Fibroblast of skin of back (primary cell): ENCODE data around the gene CEP41.

ENCODE experiments used
- DNase-seq: peaks from one replicate; pipeline ENCODE4 v3.0.0-alpha.2; 2013

Gene CEP41

GRCh38 chr7:130367088-130367755 lies 73.6 kb downstream of the CEP41 start:
- no peak for DNase-seq

DNA sequence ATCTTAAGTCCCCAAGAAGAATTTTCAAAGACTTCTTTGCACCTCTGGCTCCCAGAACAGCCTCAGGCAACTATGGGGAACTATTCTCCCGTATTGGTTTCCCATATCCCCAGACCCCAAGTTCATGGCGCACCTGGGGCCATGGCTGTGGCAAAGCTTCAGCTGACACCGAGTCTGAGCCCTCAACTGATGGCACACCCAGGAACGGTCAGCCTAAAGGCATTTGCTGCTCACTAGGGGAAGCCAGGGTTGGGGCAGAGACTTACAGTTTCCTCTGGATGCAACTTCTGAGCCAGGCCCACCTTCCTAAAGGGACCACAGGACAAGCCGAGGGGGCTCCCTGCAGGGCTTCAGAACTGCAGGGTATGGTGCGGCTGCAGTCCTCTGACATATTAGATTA lies 74.3 kb downstream of the CEP41 start:
- peak; percentile 56 for DNase-seq

DNA sequence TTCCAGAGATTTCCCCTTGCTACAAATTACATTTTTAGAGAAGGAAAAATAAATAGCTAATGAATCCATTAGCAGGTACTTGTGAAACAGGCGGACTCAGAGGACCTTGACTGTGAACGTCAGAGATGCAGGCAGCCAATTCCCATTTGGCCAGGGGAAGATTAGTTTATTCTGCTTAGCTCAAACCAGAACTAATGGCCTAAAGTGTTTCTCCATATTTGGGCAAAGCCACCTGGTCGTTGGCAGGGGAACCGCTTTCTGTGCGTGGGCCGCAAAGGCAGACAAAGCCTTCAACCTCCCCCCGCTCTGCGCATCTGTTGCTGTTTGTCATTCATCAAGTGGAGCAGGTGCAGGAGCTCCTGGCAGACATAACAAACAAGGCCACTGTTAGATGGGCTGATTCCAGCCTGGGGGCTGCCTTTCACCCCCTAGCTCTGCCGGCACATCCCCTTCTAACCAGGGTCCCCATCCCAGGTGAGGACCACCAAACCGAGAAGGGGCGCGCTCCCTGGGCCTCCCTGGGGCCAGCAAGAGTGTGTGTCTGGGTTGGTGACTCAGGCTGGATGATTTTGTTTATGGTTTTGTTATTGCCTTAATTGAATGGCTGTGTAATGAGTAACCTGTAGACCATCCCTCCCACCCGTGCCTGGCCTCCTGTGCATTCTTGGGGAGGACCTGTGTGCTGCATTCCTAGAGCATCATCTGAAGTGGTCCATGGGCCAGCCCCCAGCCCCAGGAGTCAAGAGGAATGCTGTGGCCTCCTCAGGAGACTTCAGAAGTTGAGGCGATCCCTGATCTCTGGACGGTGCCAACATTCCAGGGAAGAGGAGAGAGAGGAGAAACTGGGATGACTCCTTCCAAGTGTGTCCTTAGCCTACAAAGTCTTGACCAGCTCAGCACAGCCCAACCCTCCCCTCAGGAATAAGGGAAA lies 75.0 kb downstream of the CEP41 start:
- DNase-seq: peak; percentile 81

GRCh38 chr7:130365088-130365487 lies 75.7 kb downstream of the CEP41 start:
- DNase-seq: no peak

DNA sequence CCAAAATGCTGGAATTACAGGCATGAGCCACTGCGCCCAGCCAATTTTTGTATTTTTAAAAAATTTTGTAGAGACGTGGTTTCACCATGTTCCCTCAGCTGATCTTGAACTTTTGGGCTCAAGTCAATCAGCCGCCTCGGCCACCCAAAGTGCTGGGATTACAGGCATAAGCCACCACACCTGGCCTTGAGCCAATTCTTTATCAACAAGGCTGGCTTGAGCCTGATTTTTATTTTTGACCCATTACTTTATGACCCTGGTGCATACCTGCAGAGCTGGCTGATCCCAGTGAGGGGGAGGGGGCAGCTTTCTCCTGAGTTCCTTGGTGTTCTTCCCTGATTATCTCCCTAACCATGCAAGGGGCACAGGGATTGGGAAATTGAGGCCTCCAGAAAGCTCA lies 76.4 kb downstream of the CEP41 start:
- DNase-seq: no peak

- DNase-seq: peak; percentile 99
Measured at GRCh38 chr7:130363026-130363847, 77.6 kb downstream of the CEP41 start.

GRCh38 chr7:130362251-130362816 lies 78.5 kb downstream of the CEP41 start:
- DNase-seq: no peak

DNA sequence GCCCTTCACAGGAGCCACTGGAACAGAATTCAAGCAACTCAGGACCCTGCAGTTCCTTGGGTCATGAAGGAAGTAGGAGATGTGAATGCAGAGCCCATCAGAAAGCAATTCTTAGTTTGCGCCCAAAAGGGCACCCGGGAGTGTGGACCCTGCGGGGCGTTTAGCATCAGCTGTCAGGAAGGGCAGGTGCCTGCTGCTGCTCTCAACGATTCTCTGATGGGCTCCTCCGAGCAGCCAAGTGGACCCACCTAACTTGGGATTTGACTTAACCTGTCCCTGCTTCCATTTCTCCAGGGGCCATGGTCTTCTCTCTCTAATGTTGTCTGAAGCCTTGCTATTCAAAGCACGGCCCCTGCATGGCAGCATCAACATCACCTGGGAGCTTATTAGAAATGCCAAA lies 79.1 kb downstream of the CEP41 start:
- DNase-seq: no peak

DNA sequence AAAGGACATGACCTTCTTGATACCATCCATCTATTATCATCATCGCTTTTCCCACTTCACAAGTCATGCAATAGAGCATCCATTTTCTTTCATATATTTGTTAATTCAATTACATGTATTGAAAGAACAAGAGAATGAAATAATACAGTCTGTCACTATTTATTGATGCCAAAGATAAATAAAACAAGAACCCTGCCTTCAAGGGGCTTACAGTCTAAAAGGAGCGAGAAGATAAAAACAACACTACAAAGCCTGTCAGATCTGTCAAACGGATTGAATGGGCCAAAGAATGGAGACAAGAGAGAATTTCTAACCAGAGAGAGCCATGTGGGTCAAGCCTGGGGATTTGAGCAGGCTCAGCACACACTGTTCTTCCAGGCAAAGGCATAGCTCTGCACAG lies 80.3 kb downstream of the CEP41 start:
- no peak for DNase-seq

- DNase-seq: no peak
Measured at GRCh38 chr7:130359276-130359857, 81.4 kb downstream of the CEP41 start.

DNA sequence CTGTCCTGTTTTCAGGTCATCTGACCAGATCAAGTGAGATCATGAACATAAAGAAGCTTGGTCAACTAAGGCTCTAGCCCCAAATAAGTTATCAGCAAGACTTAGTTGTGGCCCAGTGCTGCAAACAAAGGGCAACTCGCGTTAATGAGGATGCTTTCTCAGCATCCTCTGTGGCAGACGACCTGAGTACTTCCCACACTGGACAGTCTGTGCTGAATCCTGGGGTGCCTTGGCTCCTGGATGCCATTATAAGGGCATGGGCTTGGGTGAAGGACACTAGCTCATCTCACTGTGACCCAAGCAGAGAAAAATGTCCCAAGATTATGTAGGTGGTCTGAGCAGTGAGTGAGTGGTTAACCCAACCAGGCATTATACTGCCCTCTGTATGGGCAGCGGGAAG lies 82.3 kb downstream of the CEP41 start:
- no peak for DNase-seq

DNA sequence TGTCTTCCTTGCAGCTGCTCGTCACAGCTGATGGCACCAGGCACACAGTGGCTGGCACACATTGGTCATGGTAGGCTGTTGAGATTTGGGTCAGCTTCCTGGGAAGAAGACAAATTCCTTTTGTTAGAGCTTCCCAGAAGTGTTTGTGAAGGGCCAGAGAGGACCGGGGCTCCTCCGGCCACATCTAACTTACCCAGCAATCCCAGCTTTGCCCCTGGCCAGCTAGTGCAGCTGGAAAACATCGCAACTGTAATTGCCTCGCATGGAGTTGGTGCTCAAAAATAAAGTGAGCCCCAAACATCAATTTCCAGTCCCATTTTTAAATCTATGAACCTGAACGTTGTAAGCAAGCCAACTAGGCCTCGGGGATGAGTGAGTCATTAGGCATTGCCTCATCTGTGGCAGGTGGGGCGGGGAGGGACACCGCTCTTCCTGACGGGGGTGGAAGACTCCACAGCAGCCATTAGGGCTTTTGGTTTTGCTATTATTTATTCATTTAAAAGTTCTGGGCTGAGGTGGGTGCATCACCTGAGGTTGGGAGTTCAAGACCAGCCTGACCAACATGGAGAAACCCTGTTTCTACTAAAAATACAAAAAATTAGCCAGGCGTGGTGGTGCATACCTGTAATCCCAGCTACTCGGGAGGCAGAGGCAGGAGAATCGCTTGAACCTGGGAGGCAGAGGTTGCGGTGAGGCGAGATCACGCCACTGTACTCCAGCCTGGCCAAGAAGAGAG lies 83.8 kb downstream of the CEP41 start:
- DNase-seq: peak; percentile 59

GRCh38 chr7:130356121-130356875 lies 84.5 kb downstream of the CEP41 start:
- DNase-seq: peak; percentile 100

DNA sequence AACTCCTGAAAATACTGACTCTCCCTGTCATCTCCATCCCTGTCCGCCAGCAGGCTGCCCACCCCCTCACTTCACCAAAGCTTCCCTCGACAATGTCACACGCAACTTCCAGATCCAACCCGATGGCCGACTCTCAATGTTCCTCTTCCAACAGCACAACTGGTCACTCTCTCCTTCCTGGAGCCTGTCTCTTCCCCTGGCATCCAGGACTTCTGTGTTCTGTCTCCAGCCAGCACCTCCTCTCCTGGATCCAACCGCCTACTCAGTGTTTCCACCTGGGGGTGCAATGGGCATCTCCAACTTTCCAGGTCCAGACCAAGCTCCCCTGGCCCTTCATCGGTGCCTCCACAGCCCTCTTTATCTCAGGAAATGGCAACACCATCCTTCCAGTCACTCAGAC lies 87.6 kb downstream of the CEP41 start:
- DNase-seq: no peak

GRCh38 chr7:130352194-130353074 lies 88.4 kb downstream of the CEP41 start:
- peak; percentile 69 for DNase-seq

- no peak for DNase-seq
Measured at GRCh38 chr7:130351791-130352090, 89.1 kb downstream of the CEP41 start.

GRCh38 chr7:130350945-130351790 lies 89.6 kb downstream of the CEP41 start:
- DNase-seq: no peak

DNA sequence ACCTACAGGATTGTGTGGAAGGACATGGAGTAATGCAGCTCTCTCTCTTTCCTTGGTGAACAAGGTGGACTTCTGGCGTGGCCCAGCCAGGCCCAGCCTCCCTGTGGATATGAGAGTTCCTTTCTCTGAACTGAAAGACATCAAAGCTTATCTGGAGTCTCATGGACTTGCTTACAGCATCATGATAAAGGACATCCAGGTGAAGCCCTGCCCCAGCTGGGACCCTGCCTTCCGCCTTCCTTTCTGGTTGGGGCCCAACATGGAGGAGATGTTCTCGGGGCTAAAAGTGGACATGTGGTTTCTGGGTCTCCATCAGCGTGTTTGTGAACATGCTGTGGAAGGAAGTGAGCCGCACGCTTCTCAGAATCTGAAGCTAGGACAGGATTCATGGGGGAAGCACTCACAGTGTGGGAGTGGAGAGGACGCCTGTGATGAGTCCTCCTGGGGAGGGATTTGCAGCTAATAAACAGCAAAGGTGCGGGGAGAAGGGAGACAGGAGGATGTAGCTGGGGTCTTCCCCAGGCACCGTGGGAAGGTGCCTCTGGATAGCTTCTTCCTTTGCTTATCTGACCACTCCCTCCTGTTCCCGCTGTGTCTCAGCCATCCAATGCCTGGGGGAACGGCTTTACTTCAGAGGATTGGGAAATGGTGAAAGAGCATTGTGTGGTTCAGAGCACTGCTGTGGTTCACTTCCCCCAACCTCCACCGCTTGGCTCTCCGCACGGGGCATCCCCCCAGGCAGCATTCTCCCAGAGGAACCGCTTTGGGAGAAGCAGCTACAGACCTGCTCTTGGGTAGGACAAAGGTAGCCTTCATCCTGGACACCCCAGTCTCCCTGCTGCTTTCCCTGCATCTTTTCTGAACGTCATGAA lies 90.7 kb downstream of the CEP41 start:
- peak; percentile 40 for DNase-seq
